GM12874 (cell line): ENCODE results near the gene COPE.

Source experiments
- CTCF ChIP-seq: IDR thresholded peaks from 2 replicates; pipeline ENCODE4 v1.5.1; 2011; ENCODE audit warnings: low read depth, mild to moderate bottlenecking, control low read depth, low read length, moderate library complexity; ENCODE audit not compliant: insufficient read depth

Gene COPE

GRCh38 chr19:18878858-18879578, 40.2 kb downstream of the COPE start:
- no peak for TF ChIP-seq CTCF

GRCh38 chr19:18878058-18878797, 41.0 kb downstream of the COPE start:
- no peak for TF ChIP-seq CTCF

- no peak for TF ChIP-seq CTCF
Observed at GRCh38 chr19:18876865-18877264, 42.3 kb downstream of the COPE start.

GRCh38 chr19:18875726-18876125, 43.5 kb downstream of the COPE start:
- TF ChIP-seq CTCF = no peak

GRCh38 chr19:18871543-18871942, 47.6 kb downstream of the COPE start:
- no peak for TF ChIP-seq CTCF

- no peak for TF ChIP-seq CTCF
Observed at GRCh38 chr19:18870531-18871172, 48.5 kb downstream of the COPE start.

- no peak for TF ChIP-seq CTCF
Observed at GRCh38 chr19:18869781-18870530, 49.2 kb downstream of the COPE start.
